Lung (tissue), 13 donors: ENCODE measurements around the gene IL2RG. TPM values are rescaled to one million over a fixed set of nuclear protein-coding genes. Genes with fewer than 3 reads are reported as not detected.

Source experiments
- ATAC-seq: fragments of 200-7000 bp; cut with Tn5 transposase; one replicate; pipeline ENCODE4 v1.9.1; 2020; ENCODE audit warnings: moderate number of reproducible peaks; ENCODE audit not compliant: insufficient read depth, low FRiP score
- DNase-seq, 3 donors: peaks; one replicate each; pipeline ENCODE4 v3.0.0-alpha.2; 2013 to 2017
- H3K27ac ChIP-seq, 2 donors: one replicate each; pipeline ENCODE4 v1.5.1; 2013; ENCODE audit warnings: mild to moderate bottlenecking in 2 of 2, moderate library complexity in 2 of 2, control low read depth in 1 of 2, inconsistent platforms in 1 of 2, low read depth in 1 of 2, low read length in 1 of 2
- H3K27me3 ChIP-seq, 3 donors: one replicate each; pipeline ENCODE4 v1.5.1; 2013; ENCODE audit warnings: low read length in 2 of 3; ENCODE audit not compliant: control insufficient read depth in 3 of 3, insufficient read depth in 3 of 3
- H3K36me3 ChIP-seq, 4 donors: one replicate each; pipeline ENCODE4 v1.5.1; 2013; ENCODE audit warnings: low read length in 4 of 4, mild to moderate bottlenecking in 1 of 4, moderate library complexity in 1 of 4; ENCODE audit not compliant: control insufficient read depth in 4 of 4, insufficient read depth in 4 of 4
- H3K4me1 ChIP-seq, 5 donors: one replicate each; pipeline ENCODE4 v1.5.1; 2013; ENCODE audit warnings: low read length in 5 of 5, mild to moderate bottlenecking in 2 of 5, moderate library complexity in 1 of 5; ENCODE audit not compliant: control insufficient read depth in 5 of 5, insufficient read depth in 5 of 5
- H3K4me3 ChIP-seq: one replicate; pipeline ENCODE4 v1.5.1; 2013; ENCODE audit warnings: mild to moderate bottlenecking, control low read depth, moderate library complexity
- H3K9ac ChIP-seq, 2 donors: one replicate each; pipeline ENCODE4 v1.5.1; 2013; ENCODE audit warnings: low read length in 2 of 2, control low read depth in 1 of 2; ENCODE audit not compliant: insufficient read depth in 1 of 2
- H3K9me3 ChIP-seq, 4 donors: one replicate each; pipeline ENCODE4 v1.5.1; 2013; ENCODE audit warnings: low read length in 3 of 4, mild to moderate bottlenecking in 1 of 4, moderate library complexity in 1 of 4; ENCODE audit not compliant: control insufficient read depth in 4 of 4, insufficient read depth in 3 of 4
- WGBS, 2 donors: extraction: QIAGEN DNeasy Blood & Tissue Kit; methylation state at CpG; one replicate each; pipeline ENCODE4 v1.1.7; 2013; 5-methylcytosine and 5-hydroxymethylcytosine counted together
- polyA plus RNA-seq, 2 donors: library from polyadenylated mRNA; stranded (reverse); fragments of 200-250 nt; gene quantifications; one replicate each; pipeline ENCODE4 v1.2.1, GENCODE V29; 2013
- small RNA-seq: library from RNA; depleted of rRNA; stranded (forward); fragments of <200 nt; gene quantifications from one replicate; pipeline ENCODE3, GENCODE V24; 2014; ENCODE audit warnings: low replicate concordance
- total RNA-seq, 2 donors: library from RNA; depleted of rRNA in 1 of 2; stranded (reverse); fragments of >200 nt in 1 of 2; gene quantifications; one replicate each; pipeline ENCODE4 v1.2.1, GENCODE V29; 2014 to 2021
- TF ChIP-seq, protein P1 (sequence below): IDR thresholded peaks from 2 replicates; pipeline ENCODE4 v1.5.1; 2012; ENCODE audit warnings: mild to moderate bottlenecking; ENCODE audit errors: control extremely low read depth, extremely low read depth
- donor health status: control.
- donor health status: control.
- donor health status: Bipolar disorder and iron deficiency.
- donor health status: healthy.
- donor health status: DM: yes; HTN: yes; CAD: no.

The IL2RG gene
- total and polyA plus RNA-seq, 4 donors: 13.5 to 136 (median 19.9) TPM

DNA sequence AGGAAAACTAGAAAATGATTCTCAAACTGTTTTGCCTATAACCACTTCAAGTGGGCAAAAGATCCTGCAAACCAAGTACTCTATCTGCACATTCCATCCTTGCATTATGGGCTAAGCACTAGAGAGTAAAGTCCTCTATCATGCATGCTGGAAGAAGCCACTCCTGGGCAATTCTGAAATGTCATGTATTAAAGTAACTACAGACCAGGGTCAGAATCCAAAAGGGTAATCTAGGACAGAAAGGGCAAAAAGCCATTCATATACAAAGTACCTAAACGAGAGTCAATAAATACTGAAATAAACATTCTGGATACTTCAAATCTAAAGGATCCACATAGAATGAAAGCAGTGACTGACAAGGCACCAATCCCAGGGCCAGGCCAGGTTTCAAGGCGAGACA is 44.3 kb downstream of the IL2RG start:
- no peaks in the 10 kb centered on the region for H3K27me3 ChIP-seq
- H3K36me3 ChIP-seq: peaks cover 0 to 4% (median 1%) of the 10 kb centered on the region in 4 donors
- peak overlapping the region; percentile 11 to 82 for H3K9ac ChIP-seq
- H3K4me3 ChIP-seq: peak overlapping the region; percentile 51
- ATAC-seq (no peak), DNase-seq (no peak)
- H3K4me1 ChIP-seq: peaks cover 0 to 4% (median 0%) of the 10 kb centered on the region in 5 donors
- H3K27ac ChIP-seq: peak overlapping the region; percentile 73 to 82
- H3K9me3 ChIP-seq: peaks cover 0 to 4% (median 0%) of the 10 kb centered on the region in 4 donors
- TF ChIP-seq, protein P1, sequence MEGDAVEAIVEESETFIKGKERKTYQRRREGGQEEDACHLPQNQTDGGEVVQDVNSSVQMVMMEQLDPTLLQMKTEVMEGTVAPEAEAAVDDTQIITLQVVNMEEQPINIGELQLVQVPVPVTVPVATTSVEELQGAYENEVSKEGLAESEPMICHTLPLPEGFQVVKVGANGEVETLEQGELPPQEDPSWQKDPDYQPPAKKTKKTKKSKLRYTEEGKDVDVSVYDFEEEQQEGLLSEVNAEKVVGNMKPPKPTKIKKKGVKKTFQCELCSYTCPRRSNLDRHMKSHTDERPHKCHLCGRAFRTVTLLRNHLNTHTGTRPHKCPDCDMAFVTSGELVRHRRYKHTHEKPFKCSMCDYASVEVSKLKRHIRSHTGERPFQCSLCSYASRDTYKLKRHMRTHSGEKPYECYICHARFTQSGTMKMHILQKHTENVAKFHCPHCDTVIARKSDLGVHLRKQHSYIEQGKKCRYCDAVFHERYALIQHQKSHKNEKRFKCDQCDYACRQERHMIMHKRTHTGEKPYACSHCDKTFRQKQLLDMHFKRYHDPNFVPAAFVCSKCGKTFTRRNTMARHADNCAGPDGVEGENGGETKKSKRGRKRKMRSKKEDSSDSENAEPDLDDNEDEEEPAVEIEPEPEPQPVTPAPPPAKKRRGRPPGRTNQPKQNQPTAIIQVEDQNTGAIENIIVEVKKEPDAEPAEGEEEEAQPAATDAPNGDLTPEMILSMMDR: no peak
- 12 to 34% methylated on average over 2 of the region's 2 CpGs for WGBS, 2 donors

DNA sequence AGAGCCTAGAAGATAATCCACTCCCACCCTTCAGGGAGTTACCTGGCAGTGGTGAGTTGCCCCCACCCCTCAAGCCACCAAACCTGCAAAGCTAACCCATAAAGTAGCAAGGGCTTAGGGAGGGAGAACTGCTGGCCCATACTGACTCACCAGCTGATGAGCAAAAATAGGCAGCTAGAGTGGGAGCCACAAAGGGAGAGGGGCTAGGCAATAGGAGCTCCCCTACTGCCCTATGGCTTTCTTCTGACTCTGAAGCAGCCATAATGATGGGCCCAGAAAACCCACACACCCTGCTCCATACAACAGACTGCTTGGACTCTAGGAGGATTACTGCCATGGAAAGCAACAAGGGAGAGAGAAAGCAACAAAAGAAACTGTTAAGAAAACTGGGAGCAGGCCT is 51.2 kb downstream of the IL2RG start:
- H3K9ac ChIP-seq: no peak overlapping the region
- ATAC-seq (no peak), DNase-seq (no peak)
- peaks cover 0 to 2% (median 0%) of the 10 kb centered on the region in 4 donors for H3K9me3 ChIP-seq
- TF ChIP-seq, protein P1: no peak
- H3K36me3 ChIP-seq: peaks cover 0 to 9% (median 6%) of the 10 kb centered on the region in 4 donors
- H3K4me1 ChIP-seq: no peaks in the 10 kb centered on the region
- peaks cover 0 to 6% (median 0%) of the 10 kb centered on the region in 3 donors for H3K27me3 ChIP-seq
- no peak overlapping the region for H3K27ac ChIP-seq
- H3K4me3 ChIP-seq: no peak overlapping the region

DNA sequence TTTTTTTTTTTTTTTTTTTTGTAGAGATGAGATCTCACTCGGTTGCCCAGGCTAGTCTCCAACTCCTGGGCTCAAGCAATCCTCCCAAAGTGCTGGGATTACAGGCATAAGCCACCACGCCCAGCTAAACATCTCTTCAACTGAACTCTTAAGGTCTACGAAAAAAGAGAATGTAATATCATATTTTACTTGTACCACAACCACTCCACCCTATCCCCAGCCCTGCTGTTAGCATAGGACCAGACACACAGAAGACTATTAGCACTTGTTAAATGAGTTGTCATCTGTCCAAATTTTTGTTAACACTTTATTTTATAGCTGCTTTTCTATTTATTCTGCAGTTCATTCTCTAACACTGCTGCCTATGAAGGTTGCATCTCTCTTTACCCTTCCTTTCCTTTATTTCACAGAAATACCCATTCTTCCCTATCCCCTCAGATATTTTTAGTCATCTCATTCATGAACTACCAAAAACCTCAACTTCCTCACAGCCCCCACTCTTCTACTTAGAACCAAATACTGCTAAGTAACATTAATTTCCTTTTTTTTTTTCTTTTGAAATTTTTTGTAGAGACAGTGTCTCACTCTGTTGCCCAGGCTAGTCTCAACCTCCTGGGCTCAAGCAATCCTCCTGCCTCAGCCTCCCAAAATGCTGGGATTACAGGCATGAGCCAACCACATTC is 53.4 kb downstream of the IL2RG start:
- peaks cover 0 to 2% (median 0%) of the 10 kb centered on the region in 4 donors for H3K9me3 ChIP-seq
- peaks cover 0 to 9% (median 6%) of the 10 kb centered on the region in 4 donors for H3K36me3 ChIP-seq
- DNase-seq: no peak
- no peaks in the 10 kb centered on the region for H3K4me1 ChIP-seq
- no peak overlapping the region for H3K27ac ChIP-seq
- no peak overlapping the region for H3K4me3 ChIP-seq
- no peak overlapping the region for H3K9ac ChIP-seq
- WGBS, 2 donors: 63 to 65% methylated on average over 2 to 3 of the region's 3 CpGs
- TF ChIP-seq, protein P1: no peak
- no peak for ATAC-seq
- peaks cover 0 to 6% (median 0%) of the 10 kb centered on the region in 3 donors for H3K27me3 ChIP-seq

Small RNAs within 50 kb of the gene (small RNA-seq; reads per million reads assigned to genes)
- gene CXorf65: not detected

Other genes starting within 250 kb of the IL2RG start
- not detected for gene TEX11, start 202.9 kb downstream of the IL2RG start, total RNA-seq
- not detected for gene TEX11, start 202.9 kb downstream of the IL2RG start, polyA plus RNA-seq
- 1 to 10 TPM in 1 of 2 donors, under 1 TPM in 1; 0.12 to 1.3 TPM for gene SLC7A3, start 180.5 kb downstream of the IL2RG start, total RNA-seq
- gene SLC7A3, start 180.5 kb downstream of the IL2RG start, polyA plus RNA-seq: not detected
- 10 to 100 TPM; 42.0 to 67.7 TPM for gene SNX12, start 43.2 kb downstream of the IL2RG start, total RNA-seq
- gene SNX12, start 43.2 kb downstream of the IL2RG start, polyA plus RNA-seq: 10 to 100 TPM; 22.7 to 35.1 TPM
- 10 to 100 TPM; 13.9 to 16.3 TPM for gene FOXO4, start 15.7 kb downstream of the IL2RG start, total RNA-seq
- gene FOXO4, start 15.7 kb downstream of the IL2RG start, polyA plus RNA-seq: 10 to 100 TPM in 1 of 2 donors, 1 to 10 TPM in 1; 9.4 to 10.8 TPM
- not detected for gene CXorf65, start 4.8 kb downstream of the IL2RG start, total RNA-seq
- gene CXorf65, start 4.8 kb downstream of the IL2RG start, polyA plus RNA-seq: 1 to 10 TPM in 1 of 2 donors, under 1 TPM in 1; 0.95 to 2.6 TPM
- gene MED12, start 7.0 kb upstream of the IL2RG start, total RNA-seq: 10 to 100 TPM; 36.1 to 41.1 TPM
- 10 to 100 TPM; 10.3 to 13.8 TPM for gene MED12, start 7.0 kb upstream of the IL2RG start, polyA plus RNA-seq
- 1 to 10 TPM in 1 of 2 donors, under 1 TPM in 1; 0.86 to 1.5 TPM for gene NLGN3, start 33.3 kb upstream of the IL2RG start, total RNA-seq
- under 1 TPM; 0.20 to 0.71 TPM for gene NLGN3, start 33.3 kb upstream of the IL2RG start, polyA plus RNA-seq
- gene GJB1, start 111.6 kb upstream of the IL2RG start, total RNA-seq: 1 to 10 TPM in 1 of 2 donors, not detected in 1; 3.7 TPM
- gene GJB1, start 111.6 kb upstream of the IL2RG start, polyA plus RNA-seq: 1 to 10 TPM in 1 of 2 donors, under 1 TPM in 1; 0.42 to 2.9 TPM
- 10 to 100 TPM; 21.5 to 23.4 TPM for gene ZMYM3, start 142.6 kb upstream of the IL2RG start, total RNA-seq
- 1 to 10 TPM; 5.8 to 9.9 TPM for gene ZMYM3, start 142.6 kb upstream of the IL2RG start, polyA plus RNA-seq
- 100 to 1,000 TPM; 239 to 336 TPM for gene NONO, start 172.1 kb upstream of the IL2RG start, total RNA-seq
- gene NONO, start 172.1 kb upstream of the IL2RG start, polyA plus RNA-seq: 100 to 1,000 TPM in 1 of 2 donors, 10 to 100 TPM in 1; 93.5 to 139 TPM
- 1 to 10 TPM; 2.7 to 3.5 TPM for gene ITGB1BP2, start 190.2 kb upstream of the IL2RG start, total RNA-seq
- under 1 TPM; 0.79 to 0.98 TPM for gene ITGB1BP2, start 190.2 kb upstream of the IL2RG start, polyA plus RNA-seq